GM12801 (cell line): Measurements from ENCODE around the gene XNDC1N.

Experiments used
- TF ChIP-seq, protein P1 (sequence below): IDR thresholded peaks from one replicate; pipeline ENCODE4 v1.5.1; 2011; ENCODE audit warnings: control low read depth; ENCODE audit not compliant: insufficient read length; ENCODE audit errors: extremely low read depth

Gene XNDC1N

DNA sequence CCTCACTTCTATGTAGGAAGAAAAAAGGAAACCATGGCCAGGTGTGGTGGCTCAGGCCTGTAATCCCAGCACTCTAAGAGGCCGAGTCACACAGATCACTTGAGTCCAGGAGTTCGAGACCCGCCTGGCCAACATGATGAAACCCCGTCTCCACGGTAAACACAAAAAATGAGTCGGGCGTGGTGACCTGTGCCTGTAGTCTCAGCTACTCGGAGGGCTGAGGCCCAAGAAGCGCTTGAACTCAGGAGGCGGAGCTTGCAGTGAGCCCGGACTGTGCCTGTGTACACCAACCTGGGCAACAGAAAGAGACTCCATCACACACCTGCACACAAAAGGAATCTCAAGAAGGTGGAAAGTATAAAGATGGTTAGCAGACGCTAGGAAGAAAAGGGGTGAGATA lies 32.4 kb downstream of the XNDC1N start:
- TF ChIP-seq, protein P1, sequence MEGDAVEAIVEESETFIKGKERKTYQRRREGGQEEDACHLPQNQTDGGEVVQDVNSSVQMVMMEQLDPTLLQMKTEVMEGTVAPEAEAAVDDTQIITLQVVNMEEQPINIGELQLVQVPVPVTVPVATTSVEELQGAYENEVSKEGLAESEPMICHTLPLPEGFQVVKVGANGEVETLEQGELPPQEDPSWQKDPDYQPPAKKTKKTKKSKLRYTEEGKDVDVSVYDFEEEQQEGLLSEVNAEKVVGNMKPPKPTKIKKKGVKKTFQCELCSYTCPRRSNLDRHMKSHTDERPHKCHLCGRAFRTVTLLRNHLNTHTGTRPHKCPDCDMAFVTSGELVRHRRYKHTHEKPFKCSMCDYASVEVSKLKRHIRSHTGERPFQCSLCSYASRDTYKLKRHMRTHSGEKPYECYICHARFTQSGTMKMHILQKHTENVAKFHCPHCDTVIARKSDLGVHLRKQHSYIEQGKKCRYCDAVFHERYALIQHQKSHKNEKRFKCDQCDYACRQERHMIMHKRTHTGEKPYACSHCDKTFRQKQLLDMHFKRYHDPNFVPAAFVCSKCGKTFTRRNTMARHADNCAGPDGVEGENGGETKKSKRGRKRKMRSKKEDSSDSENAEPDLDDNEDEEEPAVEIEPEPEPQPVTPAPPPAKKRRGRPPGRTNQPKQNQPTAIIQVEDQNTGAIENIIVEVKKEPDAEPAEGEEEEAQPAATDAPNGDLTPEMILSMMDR, result no peak
